ENCODE measurements around the gene CDH4.

The CDH4 gene

GRCh38 chr20:61754976-61755778 lies 503.1 kb downstream of the CDH4 start:
- H3K27me3 ChIP-seq (ENCODE audit: control insufficient read depth, insufficient read depth, low read length) = no peaks in the 10 kb centered on the region
- no peaks in the 10 kb centered on the region for H3K9me3 ChIP-seq (replicated peaks; ENCODE audit: low read length)
- H3K4me3 ChIP-seq (ENCODE audit: low read length) = no peak overlapping the region
- peaks cover 3% of the 10 kb centered on the region for H3K36me3 ChIP-seq (ENCODE audit: insufficient read depth, low read length)
- no peak overlapping the region for H3K4me2 ChIP-seq (ENCODE audit: low read length)
- peaks cover 19% of the 10 kb centered on the region for H3K4me1 ChIP-seq (ENCODE audit: control insufficient read depth, insufficient read depth, low read length)
- H3K9ac ChIP-seq (ENCODE audit: low read depth, low read length) = no peak overlapping the region

- no peak overlapping the region for H3K4me3 ChIP-seq (ENCODE audit: low read length)
- H3K9ac ChIP-seq (ENCODE audit: low read depth, low read length) = no peak overlapping the region
- H3K36me3 ChIP-seq (ENCODE audit: insufficient read depth, low read length) = peaks cover 3% of the 10 kb centered on the region
- no peak overlapping the region for H3K4me2 ChIP-seq (ENCODE audit: low read length)
- peaks cover 19% of the 10 kb centered on the region for H3K4me1 ChIP-seq (ENCODE audit: control insufficient read depth, insufficient read depth, low read length)
- no peaks in the 10 kb centered on the region for H3K9me3 ChIP-seq (replicated peaks; ENCODE audit: low read length)
- no peaks in the 10 kb centered on the region for H3K27me3 ChIP-seq (ENCODE audit: control insufficient read depth, insufficient read depth, low read length)
Observed at GRCh38 chr20:61755971-61756845, 504.1 kb downstream of the CDH4 start.

GRCh38 chr20:61756966-61757677 lies 505.1 kb downstream of the CDH4 start:
- H3K4me2 ChIP-seq (ENCODE audit: low read length) = no peak overlapping the region
- H3K9ac ChIP-seq (ENCODE audit: low read depth, low read length) = no peak overlapping the region
- no peak overlapping the region for H3K4me3 ChIP-seq (ENCODE audit: low read length)
- H3K36me3 ChIP-seq (ENCODE audit: insufficient read depth, low read length) = peaks cover 3% of the 10 kb centered on the region
- H3K9me3 ChIP-seq (replicated peaks; ENCODE audit: low read length) = no peaks in the 10 kb centered on the region
- H3K4me1 ChIP-seq (ENCODE audit: control insufficient read depth, insufficient read depth, low read length) = peaks cover 19% of the 10 kb centered on the region
- H3K27me3 ChIP-seq (ENCODE audit: control insufficient read depth, insufficient read depth, low read length) = no peaks in the 10 kb centered on the region

GRCh38 chr20:61757678-61758563 lies 505.9 kb downstream of the CDH4 start:
- Histone ChIP-seq H3K27me3 (ENCODE audit: control insufficient read depth, insufficient read depth, low read length) (no peaks in the 10 kb centered on the region), H3K36me3 (ENCODE audit: insufficient read depth, low read length) (peaks cover 3% of the 10 kb centered on the region), H3K4me3 (ENCODE audit: low read length) (no peak overlapping the region), H3K9me3 (replicated peaks; ENCODE audit: low read length) (no peaks in the 10 kb centered on the region), H3K4me2 (ENCODE audit: low read length) (no peak overlapping the region), H3K4me1 (ENCODE audit: control insufficient read depth, insufficient read depth, low read length) (peaks cover 17% of the 10 kb centered on the region), H3K9ac (ENCODE audit: low read depth, low read length) (no peak overlapping the region)

GRCh38 chr20:61758564-61759200 lies 506.6 kb downstream of the CDH4 start:
- Histone ChIP-seq H3K4me3 (ENCODE audit: low read length) (no peak overlapping the region), H3K9ac (ENCODE audit: low read depth, low read length) (no peak overlapping the region), H3K27me3 (ENCODE audit: control insufficient read depth, insufficient read depth, low read length) (no peaks in the 10 kb centered on the region), H3K36me3 (ENCODE audit: insufficient read depth, low read length) (peaks cover 3% of the 10 kb centered on the region), H3K4me2 (ENCODE audit: low read length) (no peak overlapping the region), H3K9me3 (replicated peaks; ENCODE audit: low read length) (no peaks in the 10 kb centered on the region), H3K4me1 (ENCODE audit: control insufficient read depth, insufficient read depth, low read length) (peaks cover 9% of the 10 kb centered on the region)

- no peak overlapping the region for H3K4me3 ChIP-seq (ENCODE audit: low read length)
- no peak overlapping the region for H3K4me2 ChIP-seq (ENCODE audit: low read length)
- H3K9me3 ChIP-seq (replicated peaks; ENCODE audit: low read length) = no peaks in the 10 kb centered on the region
- H3K4me1 ChIP-seq (ENCODE audit: control insufficient read depth, insufficient read depth, low read length) = peaks cover 3% of the 10 kb centered on the region
- H3K27me3 ChIP-seq (ENCODE audit: control insufficient read depth, insufficient read depth, low read length) = no peaks in the 10 kb centered on the region
- H3K36me3 ChIP-seq (ENCODE audit: insufficient read depth, low read length) = peaks cover 3% of the 10 kb centered on the region
- H3K9ac ChIP-seq (ENCODE audit: low read depth, low read length) = no peak overlapping the region
Observed at GRCh38 chr20:61759286-61760065, 507.4 kb downstream of the CDH4 start.

- H3K4me3 ChIP-seq (ENCODE audit: low read length) = no peak overlapping the region
- peaks cover 3% of the 10 kb centered on the region for H3K36me3 ChIP-seq (ENCODE audit: insufficient read depth, low read length)
- no peak overlapping the region for H3K9ac ChIP-seq (ENCODE audit: low read depth, low read length)
- no peaks in the 10 kb centered on the region for H3K27me3 ChIP-seq (ENCODE audit: control insufficient read depth, insufficient read depth, low read length)
- no peaks in the 10 kb centered on the region for H3K9me3 ChIP-seq (replicated peaks; ENCODE audit: low read length)
- H3K4me2 ChIP-seq (ENCODE audit: low read length) = no peak overlapping the region
- peaks cover 3% of the 10 kb centered on the region for H3K4me1 ChIP-seq (ENCODE audit: control insufficient read depth, insufficient read depth, low read length)
Observed at GRCh38 chr20:61760321-61760720, 508.3 kb downstream of the CDH4 start.

- H3K36me3 ChIP-seq (ENCODE audit: insufficient read depth, low read length) = no peaks in the 10 kb centered on the region
- no peaks in the 10 kb centered on the region for H3K9me3 ChIP-seq (replicated peaks; ENCODE audit: low read length)
- H3K4me3 ChIP-seq (ENCODE audit: low read length) = no peak overlapping the region
- H3K27me3 ChIP-seq (ENCODE audit: control insufficient read depth, insufficient read depth, low read length) = no peaks in the 10 kb centered on the region
- no peak overlapping the region for H3K9ac ChIP-seq (ENCODE audit: low read depth, low read length)
- H3K4me2 ChIP-seq (ENCODE audit: low read length) = no peak overlapping the region
- H3K4me1 ChIP-seq (ENCODE audit: control insufficient read depth, insufficient read depth, low read length) = peaks cover 3% of the 10 kb centered on the region
Observed at GRCh38 chr20:61760731-61761130, 508.7 kb downstream of the CDH4 start.

GRCh38 chr20:61761453-61762166 lies 509.5 kb downstream of the CDH4 start:
- H3K9me3 ChIP-seq (replicated peaks; ENCODE audit: low read length) = no peaks in the 10 kb centered on the region
- no peaks in the 10 kb centered on the region for H3K27me3 ChIP-seq (ENCODE audit: control insufficient read depth, insufficient read depth, low read length)
- H3K4me2 ChIP-seq (ENCODE audit: low read length) = no peak overlapping the region
- H3K36me3 ChIP-seq (ENCODE audit: insufficient read depth, low read length) = no peaks in the 10 kb centered on the region
- H3K9ac ChIP-seq (ENCODE audit: low read depth, low read length) = no peak overlapping the region
- peaks cover 3% of the 10 kb centered on the region for H3K4me1 ChIP-seq (ENCODE audit: control insufficient read depth, insufficient read depth, low read length)
- no peak overlapping the region for H3K4me3 ChIP-seq (ENCODE audit: low read length)
